RWPE1 (cell line): ENCODE data around the gene SDHB.

Experiments
- CTCF ChIA-PET: fragments of 350-600 bp; sonication (Branson Sonifier 250); formaldehyde crosslinking; extraction: SDS; loops from one replicate; lab custom pipeline; 2021; lab: Yijun Ruan, JAX
- POLR2A ChIA-PET: fragments of 400-600 bp; formaldehyde crosslinking; extraction: SDS; loops from one replicate; lab custom pipeline; 2020; ENCODE audit warnings: antibody characterized with exemption; ENCODE audit not compliant: low non-redundant PET; lab: Yijun Ruan, JAX
- DNase-seq: peaks from one replicate; pipeline ENCODE4 v3.0.0; 2012; ENCODE audit warnings: low spot score
- H3K27ac ChIP-seq: fragments of 450-650 bp; 2 replicates; pipeline ENCODE4 v1.5.1; 2017
- TF ChIP-seq, protein P1 (sequence below): fragments of 450-650 bp; conservative IDR thresholded peaks from 2 replicates; pipeline ENCODE4 v1.5.1; 2017; ENCODE audit warnings: low read depth, mild to moderate bottlenecking

The SDHB gene

DNA sequence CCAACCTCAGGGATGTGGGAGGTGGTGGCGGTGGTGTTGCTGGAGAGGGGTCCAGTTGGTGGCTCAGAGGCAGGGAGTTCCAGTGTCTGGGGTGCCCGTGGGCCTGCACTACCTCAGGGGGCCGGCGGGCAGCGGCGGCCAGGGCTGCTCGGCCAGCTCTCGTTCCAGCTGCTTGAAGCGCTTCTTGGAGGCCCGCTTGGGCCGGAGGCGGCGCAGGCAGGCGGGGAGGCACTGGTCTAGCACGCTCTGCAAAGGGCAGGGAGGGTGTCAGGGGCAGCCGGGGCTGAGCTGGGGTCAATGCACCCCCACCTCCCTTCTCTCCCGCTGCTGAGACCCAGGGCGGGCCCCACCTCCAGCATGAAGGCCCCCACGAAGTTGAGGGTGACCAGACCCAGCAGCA lies 67.7 kb downstream of the SDHB start:
- no peak for DNase-seq
- H3K27ac ChIP-seq: peak overlapping the region; percentile 81
- ChIA-PET POLR2A (no interaction called here), CTCF (interaction anchor here (0.5 to 2.0 kb wide), 5 partner anchors 14 to 621 kb away, joined by 3 to 6 read pairs (median 4); no protein-coding TSS in a partner anchor)
- TF ChIP-seq, protein P1, sequence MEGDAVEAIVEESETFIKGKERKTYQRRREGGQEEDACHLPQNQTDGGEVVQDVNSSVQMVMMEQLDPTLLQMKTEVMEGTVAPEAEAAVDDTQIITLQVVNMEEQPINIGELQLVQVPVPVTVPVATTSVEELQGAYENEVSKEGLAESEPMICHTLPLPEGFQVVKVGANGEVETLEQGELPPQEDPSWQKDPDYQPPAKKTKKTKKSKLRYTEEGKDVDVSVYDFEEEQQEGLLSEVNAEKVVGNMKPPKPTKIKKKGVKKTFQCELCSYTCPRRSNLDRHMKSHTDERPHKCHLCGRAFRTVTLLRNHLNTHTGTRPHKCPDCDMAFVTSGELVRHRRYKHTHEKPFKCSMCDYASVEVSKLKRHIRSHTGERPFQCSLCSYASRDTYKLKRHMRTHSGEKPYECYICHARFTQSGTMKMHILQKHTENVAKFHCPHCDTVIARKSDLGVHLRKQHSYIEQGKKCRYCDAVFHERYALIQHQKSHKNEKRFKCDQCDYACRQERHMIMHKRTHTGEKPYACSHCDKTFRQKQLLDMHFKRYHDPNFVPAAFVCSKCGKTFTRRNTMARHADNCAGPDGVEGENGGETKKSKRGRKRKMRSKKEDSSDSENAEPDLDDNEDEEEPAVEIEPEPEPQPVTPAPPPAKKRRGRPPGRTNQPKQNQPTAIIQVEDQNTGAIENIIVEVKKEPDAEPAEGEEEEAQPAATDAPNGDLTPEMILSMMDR: no peak

DNA sequence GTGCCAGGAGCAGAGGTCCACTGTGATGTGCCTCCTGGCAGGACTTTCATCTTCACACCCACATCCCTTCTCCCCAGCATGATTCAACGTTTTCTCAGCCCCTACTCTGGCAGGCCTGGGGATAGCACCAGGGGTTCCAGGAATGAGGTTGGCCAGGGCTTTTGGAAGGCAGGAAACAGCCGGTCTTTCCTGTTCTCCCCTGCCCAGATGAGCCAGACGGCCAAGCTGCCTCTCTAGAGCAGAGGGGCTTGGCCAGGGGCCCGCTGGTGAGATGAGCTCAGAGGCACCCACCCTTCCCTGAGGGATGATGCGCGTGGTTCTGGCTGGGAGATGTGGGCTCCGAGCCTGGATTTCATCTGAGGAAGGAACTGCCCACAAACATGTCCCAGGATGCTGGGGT lies 69.1 kb downstream of the SDHB start:
- peak; percentile 84 for DNase-seq
- ChIA-PET POLR2A (interaction anchor here (0.5 to 0.6 kb wide), 2 partner anchors 30 to 264 kb away, joined by 3 to 4 read pairs; no protein-coding TSS in a partner anchor), CTCF (interaction anchor here (0.6 to 0.9 kb wide), 3 partner anchors 22 to 1320 kb away, joined by 3 to 4 read pairs (median 3); no protein-coding TSS in a partner anchor)
- H3K27ac ChIP-seq: peak overlapping the region; percentile 81
- TF ChIP-seq, protein P1: no peak

DNA sequence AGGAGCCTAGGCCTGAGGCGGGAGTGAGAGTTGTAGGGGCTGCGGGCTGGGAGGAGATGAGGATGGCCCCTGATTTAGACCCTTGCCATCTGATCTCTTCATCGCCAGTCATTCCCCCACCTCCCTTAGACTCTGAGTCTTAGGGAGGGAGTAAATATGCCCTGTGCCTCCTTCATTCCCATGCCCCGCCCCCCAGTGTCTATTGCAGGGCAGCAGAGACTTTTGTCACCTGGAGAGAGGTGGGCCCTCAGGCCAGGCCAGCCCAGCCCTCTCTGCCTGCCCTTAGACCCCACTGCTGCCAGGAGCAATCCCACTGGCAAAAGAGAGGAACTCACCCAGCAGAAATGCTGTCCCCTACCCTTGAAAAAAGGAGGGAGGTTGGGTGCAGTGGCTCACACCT lies 70.2 kb downstream of the SDHB start:
- TF ChIP-seq, protein P1: no peak
- POLR2A ChIA-PET: interaction anchor here (0.7 kb wide), 1 partner anchor 45 kb away, joined by 7 read pairs; no protein-coding TSS in a partner anchor
- H3K27ac ChIP-seq: peak overlapping the region; percentile 81
- no peak for DNase-seq
- CTCF ChIA-PET: no interaction called here

DNA sequence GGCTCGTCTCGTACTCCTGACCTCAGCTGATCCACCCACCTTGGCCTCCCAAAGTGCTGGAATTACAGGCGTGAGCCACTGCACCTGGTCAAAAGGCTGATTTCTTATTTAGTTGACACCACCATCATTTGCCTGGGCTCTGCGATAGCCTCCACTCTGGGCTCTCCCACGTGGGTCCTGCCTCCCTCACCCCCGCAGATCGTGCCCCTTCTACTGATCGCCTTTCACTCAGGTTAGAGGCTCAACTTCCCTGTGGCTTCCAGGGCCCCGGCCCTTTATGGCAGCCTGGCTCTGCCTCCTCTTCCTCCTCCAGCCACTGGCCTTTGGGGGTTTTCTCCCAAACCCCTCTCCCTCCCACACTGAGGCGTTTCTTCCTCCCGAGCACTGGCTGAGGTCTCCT lies 70.9 kb downstream of the SDHB start:
- ChIA-PET POLR2A (no interaction called here), CTCF (no interaction called here)
- peak overlapping the region; percentile 81; the same call in 1 of the 2 replicates for H3K27ac ChIP-seq
- no peak for DNase-seq
- TF ChIP-seq, protein P1: no peak

DNA sequence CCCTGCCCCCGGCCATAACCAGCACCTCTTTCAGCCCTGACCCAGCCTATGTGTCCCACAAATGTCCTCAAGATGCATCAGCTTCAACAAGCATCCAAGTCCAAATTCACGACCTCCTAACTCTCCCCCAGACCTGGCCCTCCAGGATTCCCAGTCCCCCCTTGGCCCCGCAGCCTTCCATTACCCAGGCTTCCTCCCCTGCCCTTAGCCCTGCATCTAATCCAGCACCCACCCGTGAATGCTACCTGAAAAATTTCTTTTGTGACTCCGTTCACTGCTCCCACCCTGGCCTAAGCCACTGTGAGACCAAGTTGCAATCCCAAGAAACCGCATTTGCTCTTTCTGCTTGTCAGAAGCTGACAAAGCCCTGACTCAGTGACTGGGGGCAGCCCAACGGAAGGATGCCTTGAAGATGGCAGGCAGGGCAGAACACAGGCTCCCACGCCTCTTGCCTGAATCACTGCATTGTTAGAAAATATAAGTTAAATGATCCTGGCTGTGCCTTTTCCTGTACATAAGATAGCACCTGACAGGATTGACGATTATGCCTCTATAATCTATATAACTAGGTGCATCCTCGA lies 72.5 kb downstream of the SDHB start:
- DNase-seq: peak; percentile 72
- TF ChIP-seq, protein P1: no peak
- ChIA-PET CTCF (interaction anchor here (0.9 to 1.1 kb wide), 2 partner anchors 18 to 56 kb away, joined by 3 read pairs; no protein-coding TSS in a partner anchor), POLR2A (no interaction called here)
- H3K27ac ChIP-seq: peak overlapping the region; percentile 73

DNA sequence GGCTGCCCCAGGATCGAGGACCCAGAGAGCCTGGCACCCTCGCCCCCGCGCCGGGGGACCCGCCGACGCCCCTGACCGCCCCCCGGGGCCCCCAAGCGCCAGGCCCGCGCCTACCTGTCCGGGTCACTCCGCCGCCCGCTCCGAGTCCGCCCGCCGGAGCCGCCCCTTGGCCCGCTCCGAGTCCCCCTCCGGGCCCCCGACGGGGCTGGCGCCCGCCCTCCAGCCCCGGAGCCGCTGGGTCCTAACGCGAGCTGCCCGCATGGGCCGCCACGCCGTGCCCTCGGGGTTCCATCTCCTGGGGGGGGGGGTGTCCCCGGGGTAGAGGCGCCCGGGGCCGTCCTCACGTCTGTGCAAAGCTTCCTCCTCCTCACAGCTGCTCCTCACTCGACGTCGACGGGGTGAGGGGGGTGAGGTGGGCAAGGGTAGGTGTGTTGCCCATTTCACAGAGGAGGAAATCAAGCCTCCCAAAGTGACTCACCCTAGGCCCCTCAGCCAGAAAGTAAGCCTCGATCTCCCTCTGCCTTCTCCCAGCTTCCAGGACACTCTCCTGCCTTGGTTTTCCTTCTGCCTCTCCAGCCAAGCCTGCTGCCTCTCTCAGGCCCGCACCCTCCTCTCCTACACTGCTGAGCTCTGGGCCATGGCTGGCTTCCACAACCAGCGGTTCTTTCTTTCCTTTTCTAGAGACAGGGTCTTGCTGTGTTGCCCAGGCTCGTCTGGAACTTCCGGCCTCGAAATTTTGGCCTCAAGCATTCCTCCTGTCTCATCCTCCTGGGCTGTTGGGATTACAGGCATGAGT lies 73.2 kb downstream of the SDHB start, which contains the start of gene MFAP2:
Gene MFAP2, minus strand, starts transcription at position 148 of the 796 bp plus-strand sequence. CDS start 2,347 bp downstream, outside the sequence.
- CTCF ChIA-PET: interaction anchor here (0.6 to 1.5 kb wide), 4 partner anchors 12 to 55 kb away, joined by 3 to 4 read pairs (median 3); no protein-coding TSS in a partner anchor
- TF ChIP-seq, protein P1: no peak
- DNase-seq: no peak
- POLR2A ChIA-PET: no interaction called here
- peak within 1 kb of the TSS; percentile 73 for H3K27ac ChIP-seq
